Measurements from ENCODE around the gene PIK3CG.

PIK3CG gene

GRCh38 chr7:106858618-106859532 is 6.2 kb upstream of the PIK3CG start:
- peak; percentile 38 for DNase-seq (ENCODE audit: low spot score)

DNA sequence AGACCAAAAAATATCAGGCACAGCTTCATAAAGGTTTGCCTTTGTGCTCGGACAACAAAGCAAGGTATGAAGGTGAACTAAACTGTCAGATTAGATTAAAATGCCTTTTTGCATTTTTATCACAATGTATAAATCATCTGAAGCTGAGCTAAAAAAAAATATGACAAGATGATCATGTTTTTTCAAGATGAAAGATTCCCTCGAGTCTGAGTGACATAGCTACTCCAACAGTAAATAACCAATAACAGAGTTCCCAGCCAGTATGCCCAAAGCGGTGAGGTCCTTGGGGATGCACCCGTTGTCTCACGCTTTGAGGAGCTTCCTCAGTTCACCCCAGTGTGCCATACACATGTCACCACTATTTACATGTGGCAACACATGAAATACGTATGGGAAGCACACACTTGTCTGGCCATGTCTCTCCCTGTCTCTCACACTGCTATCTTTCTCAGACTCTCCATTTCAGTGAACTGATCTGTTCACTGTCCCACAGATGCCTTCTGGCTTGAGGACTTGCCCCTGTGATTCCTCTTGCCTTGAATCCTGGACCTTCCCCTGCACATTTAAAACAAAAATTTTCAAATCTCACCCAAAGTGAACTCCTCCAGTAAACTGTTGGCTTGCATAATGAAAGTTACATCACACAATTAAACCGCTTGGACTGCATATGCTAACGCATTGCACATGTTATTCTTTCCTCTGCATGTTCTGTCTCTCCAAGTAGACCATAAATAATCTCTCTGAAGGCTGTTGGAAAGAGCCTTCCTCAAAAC is 2.6 kb upstream of the PIK3CG start:
- no peak for DNase-seq (ENCODE audit: low spot score)

- DNase-seq (ENCODE audit: low spot score) = no peak
These were observed 1.6 kb upstream of the PIK3CG start for GRCh38 chr7:106863274-106863997.

- DNase-seq (ENCODE audit: low spot score) = no peak
These were observed 592 bp upstream of the PIK3CG start for GRCh38 chr7:106864298-106865081.

GRCh38 chr7:106866298-106867281 is 1.5 kb downstream of the PIK3CG start:
- no peak for DNase-seq (ENCODE audit: low spot score)

- DNase-seq (ENCODE audit: low spot score) = no peak
These were observed 2.7 kb downstream of the PIK3CG start for GRCh38 chr7:106867641-106868351.

- no peak for DNase-seq (ENCODE audit: low spot score)
These were observed 3.3 kb downstream of the PIK3CG start for GRCh38 chr7:106868364-106868763.

DNA sequence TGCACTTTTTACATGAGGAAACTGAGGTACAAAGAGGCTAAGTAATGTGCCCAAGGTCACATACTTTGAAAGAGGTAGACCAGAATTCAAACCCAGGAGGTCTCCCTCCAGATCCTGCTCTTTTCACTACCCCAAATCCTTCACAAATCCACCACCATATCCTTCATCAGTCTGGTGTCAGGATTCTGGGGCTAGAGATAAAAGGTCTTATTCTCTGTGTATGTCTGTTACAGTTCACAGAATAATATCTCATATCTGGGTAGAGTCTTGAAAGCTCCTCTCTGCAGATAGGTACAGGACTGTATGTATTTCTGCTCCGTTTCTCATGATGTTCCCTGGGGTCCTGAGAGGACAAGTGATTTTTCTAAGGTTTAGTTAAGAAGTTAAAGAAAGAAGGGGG is 4.9 kb downstream of the PIK3CG start:
- DNase-seq (ENCODE audit: low spot score) = no peak

DNA sequence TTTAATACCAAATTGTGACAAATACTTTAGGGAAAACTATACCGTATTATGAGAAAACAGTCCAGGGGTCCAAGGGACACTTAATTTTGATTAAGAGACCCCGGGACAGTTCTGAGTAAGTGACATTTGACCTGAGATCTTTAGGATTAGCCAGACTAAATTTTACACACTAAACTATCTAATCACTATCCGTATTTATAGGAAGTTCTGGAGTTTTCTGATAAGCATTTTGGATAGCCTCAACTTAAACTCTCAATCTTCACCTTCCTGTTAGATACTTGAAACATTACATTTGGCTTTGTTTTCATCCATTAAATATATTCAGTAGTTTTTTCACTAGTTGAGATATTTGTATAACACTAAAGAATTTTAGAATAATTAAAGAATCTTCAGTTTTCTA is 5.4 kb downstream of the PIK3CG start:
- DNase-seq (ENCODE audit: low spot score) = no peak

- no peak for DNase-seq (ENCODE audit: low spot score)
These were observed 5.9 kb downstream of the PIK3CG start for GRCh38 chr7:106870983-106871410.

GRCh38 chr7:106871793-106872571 is 6.9 kb downstream of the PIK3CG start:
- no peak for DNase-seq (ENCODE audit: low spot score)

DNA sequence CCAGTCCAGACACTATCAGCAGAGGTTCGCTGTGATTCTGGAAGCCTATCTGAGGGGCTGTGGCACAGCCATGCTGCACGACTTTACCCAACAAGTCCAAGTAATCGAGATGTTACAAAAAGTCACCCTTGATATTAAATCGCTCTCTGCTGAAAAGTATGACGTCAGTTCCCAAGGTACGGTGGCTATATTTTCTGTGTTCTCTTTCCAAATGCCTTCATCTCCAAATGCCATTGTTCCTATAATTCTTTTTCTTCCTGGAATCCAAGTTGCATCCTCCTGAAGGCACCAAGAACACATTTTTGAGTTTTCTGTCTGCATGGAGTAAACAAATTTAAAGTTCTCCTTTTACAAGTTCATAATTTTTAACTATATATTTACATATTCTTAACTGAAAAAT is 7.7 kb downstream of the PIK3CG start:
- no peak for DNase-seq (ENCODE audit: low spot score)

GRCh38 chr7:106874076-106874475 is 9.0 kb downstream of the PIK3CG start:
- no peak for DNase-seq (ENCODE audit: low spot score)

DNA sequence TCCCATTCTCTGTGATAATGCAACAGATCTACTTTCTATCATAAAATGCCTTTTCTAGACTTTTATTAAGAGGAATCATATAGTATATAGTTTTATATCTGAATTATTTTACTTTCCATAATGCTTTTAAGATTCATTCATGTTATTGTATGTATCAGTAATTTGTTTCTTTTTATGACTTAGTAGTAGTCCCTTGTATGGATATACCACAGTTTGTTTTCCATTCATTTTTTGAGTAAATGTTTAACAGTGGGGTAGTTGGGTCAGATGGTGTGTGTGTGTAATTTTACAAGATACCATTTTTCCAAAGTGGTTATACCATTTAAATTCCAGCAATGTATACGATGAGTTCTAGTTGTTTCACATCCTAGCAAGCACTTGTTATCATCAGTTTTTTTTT is 10.4 kb downstream of the PIK3CG start:
- no peak for DNase-seq (ENCODE audit: low spot score)

- no peak for DNase-seq (ENCODE audit: low spot score)
These were observed 13.8 kb downstream of the PIK3CG start for GRCh38 chr7:106878748-106879439.

DNA sequence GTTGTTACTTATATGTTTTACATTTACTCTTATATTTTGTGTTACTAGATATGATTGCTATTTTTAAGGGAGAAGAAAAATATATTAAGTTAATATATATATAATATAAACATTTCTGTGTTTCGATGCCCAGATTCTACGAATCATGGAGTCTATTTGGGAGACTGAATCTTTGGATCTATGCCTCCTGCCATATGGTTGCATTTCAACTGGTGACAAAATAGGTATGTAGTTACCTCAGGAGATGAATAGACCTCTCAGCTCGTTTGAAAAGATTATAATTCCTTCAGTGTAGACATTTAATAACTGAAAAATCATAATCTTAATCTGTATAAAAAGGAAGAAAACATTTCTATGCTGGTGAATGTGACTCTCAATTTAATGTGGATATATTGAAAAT is 16.9 kb downstream of the PIK3CG start:
- no peak for DNase-seq (ENCODE audit: low spot score)

GRCh38 chr7:106883456-106884026 is 18.5 kb downstream of the PIK3CG start:
- no peak for DNase-seq (ENCODE audit: low spot score)

DNA sequence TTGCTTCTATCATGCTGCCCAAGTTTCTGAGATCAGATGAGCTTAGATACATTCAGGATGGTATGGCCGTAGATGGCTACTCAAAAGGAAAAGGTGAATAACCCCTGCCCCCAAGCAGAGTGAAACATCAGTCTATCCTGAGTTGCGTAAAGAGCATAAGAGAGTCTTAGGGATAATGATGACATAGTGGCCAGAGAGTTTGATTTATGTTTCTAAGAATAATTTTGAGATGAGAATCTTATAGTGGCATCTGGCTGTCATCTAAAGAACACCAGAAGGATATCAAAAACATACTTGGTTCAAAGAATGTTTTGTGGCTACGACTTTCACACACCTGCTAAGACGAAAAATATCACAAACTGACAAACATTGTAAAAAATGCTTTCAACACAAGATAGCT is 20.6 kb downstream of the PIK3CG start:
- DNase-seq (ENCODE audit: low spot score) = no peak
